ENCODE data around the gene PVALEF.

Gene PVALEF

GRCh38 chr17:81221842-81222619, 56.7 kb downstream of the PVALEF start:
- peaks cover 0 to 29% of the 10 kb centered on the region in 2 experiments for H3K36me3 ChIP-seq (ENCODE audit: control insufficient read depth in 1 of 2, insufficient read depth in 2 of 2, low read depth in 1 of 2, low read length in 2 of 2)

DNA sequence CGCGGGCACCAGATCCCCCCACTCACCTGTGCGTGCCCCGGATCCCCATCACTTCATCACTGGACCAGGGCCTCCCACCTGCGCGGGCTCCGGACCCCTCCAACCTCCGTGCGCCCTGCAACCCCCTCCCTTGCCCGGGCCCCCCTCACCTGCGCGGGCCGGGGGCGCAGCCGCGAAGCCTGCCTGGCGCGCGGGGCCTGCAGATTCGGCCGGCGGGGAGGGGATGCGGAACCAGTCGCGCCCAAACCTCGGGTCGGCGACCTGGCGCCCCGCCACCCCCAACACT, 57.3 kb downstream of the PVALEF start:
- Histone ChIP-seq H3K4me1 (ENCODE audit: control insufficient read depth, insufficient read depth, low read depth, low read length) (peaks cover 21% of the 10 kb centered on the region), H3K23ac (ENCODE audit: low read length in 2 of 2) (peak overlapping the region in 1 of 2 experiments; percentile 23), H3K14ac (ENCODE audit: low read length in 2 of 2) (peak overlapping the region in 1 of 2 experiments; percentile 93), H2BK15ac (ENCODE audit: low read depth, poor library complexity, severe bottlenecking) (no peak overlapping the region), H2BK12ac (ENCODE audit: low read length in 2 of 2) (no peak overlapping the region), H2BK120ac (ENCODE audit: low read depth, low read length) (peak overlapping the region; percentile 52), H3K9ac (ENCODE audit: low read length) (peak overlapping the region; percentile 79), H3K9me3 (ENCODE audit: control insufficient read depth, low read length) (peaks cover 3% of the 10 kb centered on the region), H3K27ac (ENCODE audit: low read length, poor library complexity, severe bottlenecking) (no peak overlapping the region), H2BK5ac (ENCODE audit: low read depth, low read length, poor library complexity, severe bottlenecking) (no peak overlapping the region), H3K27me3 (ENCODE audit: control insufficient read depth in 1 of 2, insufficient read depth in 1 of 2, low read length in 2 of 2) (no peaks in the 10 kb centered on the region), H4K8ac (ENCODE audit: low read length) (peak overlapping the region; percentile 61), H3K4me2 (ENCODE audit: low read length, poor library complexity, severe bottlenecking) (peak overlapping the region; percentile 69), H2AK5ac (ENCODE audit: low read length, severe bottlenecking) (no peak overlapping the region), H3K36me3 (ENCODE audit: control insufficient read depth in 1 of 2, insufficient read depth in 2 of 2, low read depth in 1 of 2, low read length in 2 of 2) (peaks cover under 1 to 23% of the 10 kb centered on the region in 2 experiments), H2AFZ (ENCODE audit: low read depth, low read length) (peak overlapping the region; percentile 95), H3K79me1 (replicated peaks; ENCODE audit: low read length, poor library complexity, severe bottlenecking) (peaks cover 29% of the 10 kb centered on the region), H4K91ac (ENCODE audit: low read length) (peak overlapping the region; percentile 52), H3K18ac (ENCODE audit: low read depth in 1 of 2, low read length in 2 of 2) (peak overlapping the region; percentile 25 to 59), H3K4ac (ENCODE audit: low read depth in 1 of 2, low read length in 2 of 2) (peak overlapping the region in 1 of 2 experiments; percentile 42), H3K4me3 (ENCODE audit: insufficient read depth in 1 of 2, low read depth in 1 of 2, low read length in 2 of 2) (peak overlapping the region; percentile 85 to 93)
- WGBS, result under 1% methylated on average over 25 of the region's 30 CpGs
- no peak for DNase-seq

More at GRCh38 chr17:81221842-81222619, 56.7 kb downstream of the PVALEF start:
- Histone ChIP-seq H4K8ac (ENCODE audit: low read length) (no peak overlapping the region), H3K4me1 (ENCODE audit: control insufficient read depth, insufficient read depth, low read depth, low read length) (peaks cover 21% of the 10 kb centered on the region), H2AFZ (ENCODE audit: low read depth, low read length) (peak overlapping the region; percentile 95), H3K27ac (ENCODE audit: low read length, poor library complexity, severe bottlenecking) (no peak overlapping the region), H3K4me2 (ENCODE audit: low read length, poor library complexity, severe bottlenecking) (peak overlapping the region; percentile 69), H4K91ac (ENCODE audit: low read length) (no peak overlapping the region), H2AK5ac (ENCODE audit: low read length, severe bottlenecking) (no peak overlapping the region), H3K18ac (ENCODE audit: low read depth in 1 of 2, low read length in 2 of 2) (peak overlapping the region; percentile 25 to 59), H2BK5ac (ENCODE audit: low read depth, low read length, poor library complexity, severe bottlenecking) (no peak overlapping the region), H2BK15ac (ENCODE audit: low read depth, poor library complexity, severe bottlenecking) (no peak overlapping the region), H3K27me3 (ENCODE audit: control insufficient read depth in 1 of 2, insufficient read depth in 1 of 2, low read length in 2 of 2) (no peaks in the 10 kb centered on the region), H3K14ac (ENCODE audit: low read length in 2 of 2) (no peak overlapping the region), H3K79me1 (replicated peaks; ENCODE audit: low read length, poor library complexity, severe bottlenecking) (peaks cover 32% of the 10 kb centered on the region), H2BK120ac (ENCODE audit: low read depth, low read length) (no peak overlapping the region), H2BK12ac (ENCODE audit: low read length in 2 of 2) (no peak overlapping the region), H3K9me3 (ENCODE audit: control insufficient read depth, low read length) (peaks cover 2% of the 10 kb centered on the region), H3K4me3 (ENCODE audit: insufficient read depth in 1 of 2, low read depth in 1 of 2, low read length in 2 of 2) (peak overlapping the region; percentile 85 to 93), H3K4ac (ENCODE audit: low read depth in 1 of 2, low read length in 2 of 2) (no peak overlapping the region), H3K9ac (ENCODE audit: low read length) (peak overlapping the region; percentile 79), H3K23ac (ENCODE audit: low read length in 2 of 2) (no peak overlapping the region)
- no peak for DNase-seq
- WGBS, result 37% methylated on average over 15 of the region's 24 CpGs

GRCh38 chr17:81222906-81223761, 57.8 kb downstream of the PVALEF start, which contains the start of gene CEP131:
Gene CEP131, minus strand, starts transcription at chr17:81222965. Its CDS starts 2,909 bp downstream, at chr17:81220056.
- peak within 1 kb of the TSS; percentile 52 for H2BK120ac ChIP-seq (ENCODE audit: low read depth, low read length)
- H3K9me3 ChIP-seq (ENCODE audit: control insufficient read depth, low read length), result peaks cover 3% of the 10 kb centered on the region
- H3K4ac ChIP-seq (ENCODE audit: low read depth in 1 of 2, low read length in 2 of 2), result peak within 1 kb of the TSS in 1 of 2 experiments; percentile 42
- no peak within 1 kb of the TSS for H2BK12ac ChIP-seq (ENCODE audit: low read length in 2 of 2)
- peak within 1 kb of the TSS in 1 of 2 experiments; percentile 93 for H3K14ac ChIP-seq (ENCODE audit: low read length in 2 of 2)
- DNase-seq, result peak; percentile 98
- no peaks in the 10 kb centered on the region for H3K27me3 ChIP-seq (ENCODE audit: control insufficient read depth in 1 of 2, insufficient read depth in 1 of 2, low read length in 2 of 2)
- peak within 1 kb of the TSS; percentile 91 for H3K4me2 ChIP-seq (ENCODE audit: low read length, poor library complexity, severe bottlenecking)
- H2BK15ac ChIP-seq (ENCODE audit: low read depth, poor library complexity, severe bottlenecking), result peak within 1 kb of the TSS; percentile 67
- H3K36me3 ChIP-seq (ENCODE audit: control insufficient read depth in 1 of 2, insufficient read depth in 2 of 2, low read depth in 1 of 2, low read length in 2 of 2), result peaks cover 5 to 20% of the 10 kb centered on the region in 2 experiments
- peak within 1 kb of the TSS; percentile 46 to 70 for H3K18ac ChIP-seq (ENCODE audit: low read depth in 1 of 2, low read length in 2 of 2)
- peak within 1 kb of the TSS; percentile 61 for H4K91ac ChIP-seq (ENCODE audit: low read length)
- no peak within 1 kb of the TSS for H2AK5ac ChIP-seq (ENCODE audit: low read length, severe bottlenecking)
- peaks cover 21% of the 10 kb centered on the region for H3K4me1 ChIP-seq (ENCODE audit: control insufficient read depth, insufficient read depth, low read depth, low read length)
- peak within 1 kb of the TSS in 1 of 2 experiments; percentile 23 for H3K23ac ChIP-seq (ENCODE audit: low read length in 2 of 2)
- no peak within 1 kb of the TSS for H3K27ac ChIP-seq (ENCODE audit: low read length, poor library complexity, severe bottlenecking)
- H4K8ac ChIP-seq (ENCODE audit: low read length), result peak within 1 kb of the TSS; percentile 94
- H2BK5ac ChIP-seq (ENCODE audit: low read depth, low read length, poor library complexity, severe bottlenecking), result no peak within 1 kb of the TSS
- H3K4me3 ChIP-seq (ENCODE audit: insufficient read depth in 1 of 2, low read depth in 1 of 2, low read length in 2 of 2), result peak within 1 kb of the TSS; percentile 85 to 93
- 1% methylated on average over 66 of the region's 79 CpGs for WGBS
- H2AFZ ChIP-seq (ENCODE audit: low read depth, low read length), result peak within 1 kb of the TSS; percentile 95
- H3K9ac ChIP-seq (ENCODE audit: low read length), result peak within 1 kb of the TSS; percentile 79
- H3K79me1 ChIP-seq (replicated peaks; ENCODE audit: low read length, poor library complexity, severe bottlenecking), result peaks cover 28% of the 10 kb centered on the region

DNA sequence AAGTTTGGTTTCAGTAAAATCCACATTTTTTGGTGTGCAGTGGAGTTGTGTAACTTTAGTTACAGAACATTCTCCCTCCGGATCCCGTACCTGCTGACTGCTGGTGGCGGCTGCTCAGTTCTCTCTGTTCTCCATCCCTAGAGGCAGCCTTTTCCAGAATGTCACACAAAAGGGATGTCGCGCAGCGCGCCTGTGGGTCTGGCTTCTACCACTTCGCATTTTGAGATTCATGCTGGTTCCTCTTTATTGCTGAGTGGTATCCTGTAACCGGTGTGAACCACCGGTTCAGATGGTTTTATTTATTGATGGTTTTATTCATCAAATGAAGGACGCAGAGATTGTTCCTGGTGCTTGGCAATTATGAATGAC, 58.4 kb downstream of the PVALEF start:
- Histone ChIP-seq H3K4ac (ENCODE audit: low read depth in 1 of 2, low read length in 2 of 2) (no peak overlapping the region), H3K4me1 (ENCODE audit: control insufficient read depth, insufficient read depth, low read depth, low read length) (peaks cover 21% of the 10 kb centered on the region), H3K4me2 (ENCODE audit: low read length, poor library complexity, severe bottlenecking) (peak overlapping the region; percentile 91), H3K27me3 (ENCODE audit: control insufficient read depth in 1 of 2, insufficient read depth in 1 of 2, low read length in 2 of 2) (no peaks in the 10 kb centered on the region), H3K4me3 (ENCODE audit: insufficient read depth in 1 of 2, low read depth in 1 of 2, low read length in 2 of 2) (peak overlapping the region in 1 of 2 experiments; percentile 78), H3K27ac (ENCODE audit: low read length, poor library complexity, severe bottlenecking) (no peak overlapping the region), H2BK12ac (ENCODE audit: low read length in 2 of 2) (no peak overlapping the region), H2BK120ac (ENCODE audit: low read depth, low read length) (no peak overlapping the region), H3K18ac (ENCODE audit: low read depth in 1 of 2, low read length in 2 of 2) (no peak overlapping the region), H3K36me3 (ENCODE audit: control insufficient read depth in 1 of 2, insufficient read depth in 2 of 2, low read depth in 1 of 2, low read length in 2 of 2) (peaks cover 11 to 21% of the 10 kb centered on the region in 2 experiments), H2AK5ac (ENCODE audit: low read length, severe bottlenecking) (no peak overlapping the region), H3K9me3 (ENCODE audit: control insufficient read depth, low read length) (peaks cover 3% of the 10 kb centered on the region), H4K8ac (ENCODE audit: low read length) (no peak overlapping the region), H2BK15ac (ENCODE audit: low read depth, poor library complexity, severe bottlenecking) (no peak overlapping the region), H4K91ac (ENCODE audit: low read length) (no peak overlapping the region), H3K14ac (ENCODE audit: low read length in 2 of 2) (no peak overlapping the region), H2AFZ (ENCODE audit: low read depth, low read length) (no peak overlapping the region), H3K23ac (ENCODE audit: low read length in 2 of 2) (no peak overlapping the region), H3K79me1 (replicated peaks; ENCODE audit: low read length, poor library complexity, severe bottlenecking) (peaks cover 22% of the 10 kb centered on the region), H3K9ac (ENCODE audit: low read length) (peak overlapping the region; percentile 79), H2BK5ac (ENCODE audit: low read depth, low read length, poor library complexity, severe bottlenecking) (no peak overlapping the region)
- DNase-seq, result no peak
- 74% methylated on average over 11 of the region's 11 CpGs for WGBS

Measured in mesenchymal stem cell (in vitro differentiated cells and primary cell).